H1 (cell line): ENCODE data around the gene TAAR9. TPM values are rescaled to one million over a fixed set of nuclear protein-coding genes. Genes with fewer than 3 reads are reported as not detected.

Experiments used
- CTCF ChIA-PET: fragments of 300-600 bp; sonication (Branson Sonifier 250); formaldehyde crosslinking; loops from one replicate; lab custom pipeline; 2021; ENCODE audit not compliant: partially characterized antibody; lab: Charles Lee
- POLR2A ChIA-PET: fragments of 300-600 bp; sonication (Branson Sonifier 250); formaldehyde crosslinking; loops from one replicate; lab custom pipeline; 2021; ENCODE audit warnings: inconsistent platforms; ENCODE audit not compliant: partially characterized antibody; lab: Charles Lee
- DNase-seq, 2 experiments: peaks; one replicate each; pipeline versions ENCODE4 v3.0.0 to v3.0.0-alpha.2; 2010 to 2022; ENCODE audit warnings: low spot score in 2 of 2, low read depth in 1 of 2, mixed read lengths in 1 of 2
- FAIRE-seq: peaks from 2 replicates; lab custom pipeline; 2011; peaks lifted over from hg19 to GRCh38; lab: Jason Lieb, UNC
- H2AFZ ChIP-seq: 2 replicates; pipeline ENCODE4 v1.8.1; 2012; ENCODE audit warnings: low read length, inconsistent platforms
- H2AK5ac ChIP-seq: 2 replicates; pipeline ENCODE4 v1.6.1; 2013; ENCODE audit warnings: low read depth, low read length
- H2BK120ac ChIP-seq: replicated peaks from 2 replicates; pipeline ENCODE3; 2013; ENCODE audit warnings: low read depth, low read length, inconsistent platforms
- H2BK12ac ChIP-seq: 2 replicates; pipeline ENCODE4 v1.6.1; 2013; ENCODE audit warnings: low read depth, low read length
- H2BK15ac ChIP-seq: 2 replicates; pipeline ENCODE4 v1.6.1; 2013; ENCODE audit warnings: low read length
- H2BK20ac ChIP-seq: 2 replicates; pipeline ENCODE4 v1.6.1; 2013; ENCODE audit warnings: low read length
- H2BK5ac ChIP-seq: 2 replicates; pipeline ENCODE4 v1.6.1; 2013; ENCODE audit warnings: low read depth, low read length
- H3K14ac ChIP-seq: 2 replicates; pipeline ENCODE4 v1.6.1; 2013; ENCODE audit warnings: inconsistent platforms; ENCODE audit not compliant: insufficient read length
- H3K18ac ChIP-seq: 2 replicates; pipeline ENCODE4 v1.6.1; 2013; ENCODE audit warnings: low read length; ENCODE audit errors: extremely low read depth
- H3K23ac ChIP-seq: 2 replicates; pipeline ENCODE4 v1.6.1; 2013; ENCODE audit warnings: inconsistent platforms; ENCODE audit not compliant: insufficient read length
- H3K23me2 ChIP-seq: 2 replicates; pipeline ENCODE4 v1.6.1; 2013; ENCODE audit warnings: low read depth, low read length
- H3K27ac ChIP-seq: 2 replicates; pipeline ENCODE4 v1.6.1; 2011; ENCODE audit warnings: low read depth, low read length, inconsistent platforms
- H3K27me3 ChIP-seq, 4 experiments: replicated peaks in 1 of 4; 1 replicate in 1 of 4; 2 replicates in 3 of 4; pipeline versions ENCODE4 v1.6.1 to v1.8.1; 2011 to 2013; ENCODE audit warnings: low read length in 3 of 4, mild to moderate bottlenecking in 3 of 4, inconsistent platforms in 2 of 4, mixed read lengths in 2 of 4, moderate library complexity in 1 of 4; ENCODE audit not compliant: control insufficient read depth in 3 of 4, insufficient read depth in 3 of 4; ENCODE audit errors: extremely low read depth in 1 of 4
- H3K36me3 ChIP-seq, 4 experiments: 2 replicates each; pipeline versions ENCODE4 v1.6.1 to v1.8.1; 2011 to 2013; ENCODE audit warnings: mild to moderate bottlenecking in 4 of 4, low read length in 3 of 4, moderate library complexity in 2 of 4, control low read depth in 1 of 4, inconsistent platforms in 1 of 4; ENCODE audit not compliant: insufficient read depth in 4 of 4, control insufficient read depth in 2 of 4
- H3K4ac ChIP-seq: replicated peaks from 2 replicates; pipeline ENCODE3; 2013; ENCODE audit warnings: low read length, low read depth, mixed read lengths, inconsistent platforms; ENCODE audit not compliant: insufficient read length
- H3K4me1 ChIP-seq, 4 experiments: replicated peaks in 1 of 4; 1 replicate in 1 of 4; 2 replicates in 3 of 4; pipeline versions ENCODE4 v1.6.1 to v1.8.1; 2011 to 2013; ENCODE audit warnings: low read length in 3 of 4, inconsistent platforms in 2 of 4, mixed read lengths in 1 of 4; ENCODE audit not compliant: insufficient read depth in 4 of 4, control insufficient read depth in 3 of 4
- H3K4me2 ChIP-seq, 2 experiments: 2 replicates each; pipeline versions ENCODE4 v1.6.1 to v1.8.1; 2011 to 2013; ENCODE audit warnings: low read depth in 2 of 2, low read length in 2 of 2, control low read depth in 1 of 2, inconsistent platforms in 1 of 2, mild to moderate bottlenecking in 1 of 2; ENCODE audit not compliant: insufficient read depth in 1 of 2
- H3K4me3 ChIP-seq, 4 experiments: fragments of 200-600, 300-600 bp in 1 of 4; sonication (generic), shearing (Covaris generic), sonication (Bioruptor Twin) in 1 of 4; 2 replicates each; pipeline versions ENCODE4 v1.5.1 to v1.8.1; 2011 to 2016; ENCODE audit warnings: low read length in 4 of 4, low read depth in 3 of 4, control low read depth in 2 of 4, inconsistent platforms in 2 of 4, mild to moderate bottlenecking in 2 of 4, mixed read lengths in 1 of 4, moderate library complexity in 1 of 4; ENCODE audit not compliant: insufficient read depth in 2 of 4; ENCODE audit errors: extremely low read depth in 1 of 4
- H3K56ac ChIP-seq: replicated peaks from 2 replicates; pipeline ENCODE3; 2013; ENCODE audit warnings: low read depth, mild to moderate bottlenecking, mixed read lengths, low read length, inconsistent platforms; ENCODE audit not compliant: insufficient read length
- H3K79me1 ChIP-seq: 2 replicates; pipeline ENCODE4 v1.6.1; 2013; ENCODE audit warnings: low read depth, low read length, control low read depth
- H3K79me2 ChIP-seq, 2 experiments: 2 replicates each; pipeline versions ENCODE4 v1.6.1 to v1.8.1; 2012 to 2013; ENCODE audit warnings: low read length in 2 of 2, mild to moderate bottlenecking in 2 of 2, inconsistent platforms in 1 of 2; ENCODE audit not compliant: insufficient read depth in 2 of 2, control insufficient read depth in 1 of 2
- H3K9ac ChIP-seq, 4 experiments: replicated peaks in 1 of 4; 1 replicate in 1 of 4; 2 replicates in 3 of 4; pipeline versions ENCODE4 v1.6.1 to v1.8.1; 2011 to 2013; ENCODE audit warnings: low read depth in 3 of 4, low read length in 3 of 4, control low read depth in 2 of 4, mild to moderate bottlenecking in 2 of 4, moderate library complexity in 2 of 4, inconsistent platforms in 1 of 4; ENCODE audit errors: extremely low read depth in 1 of 4
- H3K9me3 ChIP-seq, 2 experiments: 2 replicates each; pipeline versions ENCODE4 v1.6.1 to v1.8.1; 2012 to 2013; ENCODE audit warnings: mild to moderate bottlenecking in 2 of 2, moderate library complexity in 2 of 2, control low read depth in 1 of 2, inconsistent platforms in 1 of 2, low read depth in 1 of 2, low read length in 1 of 2, mixed read lengths in 1 of 2; ENCODE audit not compliant: insufficient read depth in 2 of 2
- H4K20me1 ChIP-seq, 2 experiments: replicated peaks in 1 of 2; 2 replicates each; pipeline versions ENCODE3 to v1.8.1; 2011 to 2013; ENCODE audit warnings: inconsistent platforms in 2 of 2, low read length in 2 of 2, mild to moderate bottlenecking in 1 of 2; ENCODE audit not compliant: insufficient read depth in 2 of 2, control insufficient read depth in 1 of 2
- H4K5ac ChIP-seq: 2 replicates; pipeline ENCODE4 v1.6.1; 2013; ENCODE audit warnings: low read length, low read depth, mixed read lengths, inconsistent platforms; ENCODE audit not compliant: insufficient read length
- H4K8ac ChIP-seq: 2 replicates; pipeline ENCODE4 v1.8.0; 2013; ENCODE audit warnings: mild to moderate bottlenecking, moderate library complexity, low read length, inconsistent platforms; ENCODE audit not compliant: insufficient read depth; ENCODE audit errors: extremely low read depth
- H4K91ac ChIP-seq: replicated peaks from 2 replicates; pipeline ENCODE3; 2013; ENCODE audit warnings: low read length, mixed read lengths, inconsistent platforms; ENCODE audit not compliant: insufficient read length
- BCL11A ChIP-seq, 2 experiments: IDR thresholded peaks; one replicate each; pipeline ENCODE4 v1.6.1; 2011; ENCODE audit warnings: low read depth in 2 of 2, low read length in 2 of 2, mild to moderate bottlenecking in 2 of 2
- MAFK ChIP-seq: IDR thresholded peaks from 2 replicates; pipeline ENCODE4 v1.6.1; 2012; ENCODE audit warnings: low read depth, mild to moderate bottlenecking, improper control_type of control experiment, low read length
- TEAD4 ChIP-seq: IDR thresholded peaks from 2 replicates; pipeline ENCODE4 v1.6.1; 2012; ENCODE audit warnings: low read depth, low read length, inconsistent platforms, mixed read lengths
- WGBS, 2 experiments: shearing (Covaris generic) in 1 of 2; methylation state at CpG; one replicate each; pipeline versions ENCODE4 v1.1.6 to v1.1.7; 2013 to 2015; ENCODE audit warnings: low lambda C conversion rate in 2 of 2, mixed read lengths in 2 of 2, inconsistent platforms in 1 of 2, low coverage in 1 of 2, missing lambda C conversion rate in 1 of 2; ENCODE audit not compliant: insufficient replicate concordance in 2 of 2, insufficient coverage in 1 of 2, insufficient read length in 1 of 2; ENCODE audit errors: extremely low coverage in 1 of 2, missing lambda C conversion rate in 1 of 2; 5-methylcytosine and 5-hydroxymethylcytosine counted together
- polyA plus RNA-seq, 7 experiments: library from polyadenylated mRNA; depleted of rRNA in 3 of 7; stranded (reverse) in 5 of 7; unstranded in 2 of 7; fragments of >200 nt in 5 of 7; fragments of 200-250 nt in 2 of 7; gene quantifications; 1 replicate in 5 of 7; 2 replicates in 1 of 7; 4 replicates in 1 of 7; pipeline versions ENCODE4 v1.2.1 to v1.2.3, GENCODE V29; 2011 to 2013; ENCODE audit warnings: missing spikeins in 2 of 7, mixed read lengths in 2 of 7
- total RNA-seq: library from RNA; stranded (reverse); fragmentation: NEBNext Ultra II Directional; extraction: Animal tissue kit (Norgen Biotek cat#: 25700); gene quantifications from 2 replicates; pipeline ENCODE4 v1.2.1, GENCODE V29; 2021

The TAAR9 gene
- total and polyA plus RNA-seq, 2 of the 8 experiments (the other 6 are each of a cell fraction or from before 2014, with no cell fraction given) = not detected

- Histone ChIP-seq H2BK12ac (no peak overlapping the region), H3K79me2 (no peaks in the 10 kb centered on the region), H3K4me3 (no peak overlapping the region), H3K27me3 (no peaks in the 10 kb centered on the region), H4K91ac (no peak overlapping the region), H2AFZ (no peak overlapping the region), H3K23me2 (no peaks in the 10 kb centered on the region), H3K9ac (no peak overlapping the region), H3K18ac (no peak overlapping the region), H3K79me1 (no peaks in the 10 kb centered on the region), H3K4me2 (no peak overlapping the region), H3K56ac (no peak overlapping the region), H3K14ac (no peak overlapping the region), H3K9me3 (no peaks in the 10 kb centered on the region), H3K23ac (no peak overlapping the region), H3K4me1 (peaks cover 0 to 6% (median 1%) of the 10 kb centered on the region in 4 experiments; a peak in 5 of 7 replicates), H4K20me1 (no peaks in the 10 kb centered on the region), H2BK120ac (no peak overlapping the region)
- CTCF ChIA-PET = no interaction called here
- POLR2A ChIA-PET = no interaction called here
- WGBS, 2 experiments = 72% methylated on average over 6 of the region's 6 CpGs; no CpG with 5 or more reads in 1 of the 2 experiments
- TF ChIP-seq TEAD4 = no peak
- TF ChIP-seq BCL11A (IDR thresholded peaks at IDR 0.05; ENCODE audit: low read depth in 2 of 2, low read length in 2 of 2) = no peak
- TF ChIP-seq MAFK = no peak
- TF ChIP-seq, all 59 proteins: peak for 0
- FAIRE-seq = no peak
- no peak overlapping the region for H2BK15ac ChIP-seq
- no peaks in the 10 kb centered on the region for H3K36me3 ChIP-seq
- no peak overlapping the region for H2BK5ac ChIP-seq
- no peak overlapping the region for H4K8ac ChIP-seq
- H2BK20ac ChIP-seq = no peak overlapping the region
- no peak overlapping the region for H2AK5ac ChIP-seq
- H3K27ac ChIP-seq = no peak overlapping the region
- no peak overlapping the region for H4K5ac ChIP-seq
- DNase-seq = no peak
- no peak overlapping the region for H3K4ac ChIP-seq
Measured at GRCh38 chr6:132568611-132569010, 30.5 kb downstream of the TAAR9 start.
